Breast epithelium (tissue), 4 donors: ENCODE data around the gene TYW1. TPM values are rescaled to one million over a fixed set of nuclear protein-coding genes. Genes with fewer than 3 reads are reported as not detected.
"Not testable (repeated sequence)": the region's sequence is repeated elsewhere in the genome, so short reads cannot be mapped to it uniquely, and the experiment has no call there.

Experiments used
- DNase-seq, 2 donors: peaks; one replicate each; pipeline ENCODE4 v3.0.0-alpha.2; 2019; ENCODE audit warnings: low spot score in 2 of 2
- H3K27ac ChIP-seq, 2 donors: fragments of 200-600 bp; sonication (generic) in 1 of 2; one replicate each; pipeline ENCODE4 v1.5.1; 2016 to 2019; ENCODE audit warnings: mild to moderate bottlenecking in 1 of 2
- H3K27me3 ChIP-seq, 2 donors: fragments of 200-600 bp; sonication (generic) in 1 of 2; one replicate each; pipeline versions ENCODE4 v1.5.1 to v1.6.0; 2017 to 2019; ENCODE audit warnings: control low read depth in 1 of 2, mild to moderate bottlenecking in 1 of 2
- H3K36me3 ChIP-seq: fragments of 200-600 bp; one replicate; pipeline ENCODE4 v1.5.1; 2019
- H3K4me1 ChIP-seq, 2 donors: fragments of 200-600 bp; sonication (generic); one replicate each; pipeline ENCODE4 v1.5.1; 2016 to 2019; ENCODE audit warnings: control low read depth in 1 of 2
- H3K4me3 ChIP-seq, 3 donors: fragments of 200-600 bp; sonication (generic); 1 replicate in 2 of 3; 2 replicates in 1 of 3; pipeline ENCODE4 v1.5.1; 2016 to 2019; ENCODE audit warnings: mild to moderate bottlenecking in 3 of 3, moderate library complexity in 2 of 3
- H3K9me3 ChIP-seq, 2 donors: fragments of 200-600 bp; sonication (generic) in 1 of 2; one replicate each; pipeline ENCODE4 v1.5.1; 2016 to 2019; ENCODE audit warnings: control low read depth in 1 of 2
- CTCF ChIP-seq, 3 donors: fragments of 450-650 bp; IDR thresholded peaks; one replicate each; pipeline ENCODE4 v1.5.1; 2016 to 2017; ENCODE audit warnings: antibody characterized with exemption in 3 of 3, mild to moderate bottlenecking in 3 of 3, moderate library complexity in 3 of 3
- POLR2A ChIP-seq: fragments of 450-650 bp; IDR thresholded peaks from one replicate; pipeline ENCODE4 v1.6.1; 2016; ENCODE audit warnings: antibody characterized with exemption, mild to moderate bottlenecking, moderate library complexity
- POLR2AphosphoS5 ChIP-seq, 3 donors: sonication (generic); formaldehyde crosslinking; IDR thresholded peaks; one replicate each; pipeline ENCODE4 v1.6.1; 2017; ENCODE audit warnings: antibody characterized with exemption in 3 of 3
- intact Hi-C: fragments of 100-400 bp; cut with DNase I; formaldehyde crosslinking; loops from one replicate; pipeline ENCODE4 v1.15.1; 2023; ENCODE audit warnings: low total_unique reads
- total RNA-seq, 3 donors: library from RNA; depleted of rRNA; stranded (reverse); fragments of >200 nt; gene quantifications; one replicate each; pipeline ENCODE4 v1.1.0, GENCODE V29; 2016

The TYW1 gene
- total RNA-seq, 3 donors from 2014 or later, result 16.0 to 26.2 (median 23.6) TPM

- no peak overlapping the region for H3K4me3 ChIP-seq
- DNase-seq, result no peak
- no peaks in the 10 kb centered on the region for H3K27me3 ChIP-seq
- no peak for TF ChIP-seq POLR2AphosphoS5 (IDR thresholded peaks at IDR 0.05)
- no peak for TF ChIP-seq POLR2A
- no peak for TF ChIP-seq CTCF (IDR thresholded peaks at IDR 0.05)
- no peaks in the 10 kb centered on the region for H3K36me3 ChIP-seq
- no peaks in the 10 kb centered on the region for H3K4me1 ChIP-seq
- intact Hi-C loops, result no loop called here
- no peak overlapping the region for H3K27ac ChIP-seq
- no peaks in the 10 kb centered on the region for H3K9me3 ChIP-seq
These were observed 104.3 kb downstream of the TYW1 start for GRCh38 chr7:67100956-67101361.

DNA sequence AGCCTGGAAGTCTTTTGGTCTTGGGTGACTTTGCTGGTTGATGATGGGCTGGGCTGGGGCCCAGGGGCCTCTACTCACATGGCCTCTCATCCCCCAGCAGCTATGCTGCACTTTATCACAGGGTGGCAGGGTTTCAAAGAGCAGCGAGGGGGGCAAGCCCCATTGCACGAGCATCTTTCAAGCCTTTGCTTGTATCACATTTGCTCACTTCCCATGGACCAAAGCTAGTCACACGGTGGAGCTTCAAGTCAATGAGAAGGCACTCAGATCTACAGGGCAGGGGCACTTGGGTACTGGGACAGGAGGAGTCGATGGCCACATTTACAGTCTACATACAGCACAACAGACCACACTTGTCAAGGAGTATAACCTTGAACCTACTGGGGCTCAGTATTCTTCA is 108.3 kb downstream of the TYW1 start:
- intact Hi-C loops, H3K4me1 ChIP-seq, H3K27me3 ChIP-seq, H3K27ac ChIP-seq, H3K36me3 ChIP-seq, H3K9me3 ChIP-seq, H3K4me3 ChIP-seq, DNase-seq: not testable (repeated sequence)

GRCh38 chr7:67105377-67105776 is 108.7 kb downstream of the TYW1 start:
- intact Hi-C loops, result no loop called here
- H3K36me3 ChIP-seq, result no peaks in the 10 kb centered on the region
- no peak overlapping the region for H3K4me3 ChIP-seq
- DNase-seq, result no peak
- H3K4me1 ChIP-seq, result no peaks in the 10 kb centered on the region
- H3K27me3 ChIP-seq, result no peaks in the 10 kb centered on the region
- H3K9me3 ChIP-seq, result no peaks in the 10 kb centered on the region
- no peak overlapping the region for H3K27ac ChIP-seq
- TF ChIP-seq POLR2A, result no peak
- TF ChIP-seq POLR2AphosphoS5 (IDR thresholded peaks at IDR 0.05), result no peak
- no peak for TF ChIP-seq CTCF (IDR thresholded peaks at IDR 0.05)

GRCh38 chr7:67106255-67106654 is 109.6 kb downstream of the TYW1 start:
- H3K27me3 ChIP-seq, H3K4me1 ChIP-seq, H3K27ac ChIP-seq, H3K4me3 ChIP-seq, H3K36me3 ChIP-seq, DNase-seq, H3K9me3 ChIP-seq, intact Hi-C loops: not testable (repeated sequence)

DNA sequence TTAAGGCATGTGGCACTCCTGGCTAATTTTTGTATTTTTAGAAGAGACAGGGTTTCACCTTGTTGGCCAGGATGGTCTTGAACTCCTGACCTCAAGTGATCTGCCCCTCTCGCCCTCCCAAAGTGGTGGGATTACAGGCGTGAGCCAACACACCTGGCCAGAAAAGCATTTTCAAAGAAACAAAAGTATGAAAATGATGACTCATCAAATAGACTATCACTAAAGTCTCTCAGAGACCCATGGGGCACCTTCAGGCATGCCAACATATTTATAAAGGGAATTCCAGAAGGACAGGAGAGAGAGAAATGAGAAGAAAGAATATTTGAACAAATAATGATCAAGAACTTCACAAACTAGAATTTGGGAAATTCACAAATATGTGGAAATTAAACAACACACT is 114.7 kb downstream of the TYW1 start:
- H3K27ac ChIP-seq, H3K4me1 ChIP-seq, H3K36me3 ChIP-seq, H3K4me3 ChIP-seq, H3K27me3 ChIP-seq, intact Hi-C loops, DNase-seq, H3K9me3 ChIP-seq: not testable (repeated sequence)

GRCh38 chr7:67114483-67115246 is 118.0 kb downstream of the TYW1 start:
- H3K4me1 ChIP-seq, H3K27me3 ChIP-seq, H3K9me3 ChIP-seq, H3K4me3 ChIP-seq, DNase-seq, H3K36me3 ChIP-seq, H3K27ac ChIP-seq, intact Hi-C loops: not testable (repeated sequence)

DNA sequence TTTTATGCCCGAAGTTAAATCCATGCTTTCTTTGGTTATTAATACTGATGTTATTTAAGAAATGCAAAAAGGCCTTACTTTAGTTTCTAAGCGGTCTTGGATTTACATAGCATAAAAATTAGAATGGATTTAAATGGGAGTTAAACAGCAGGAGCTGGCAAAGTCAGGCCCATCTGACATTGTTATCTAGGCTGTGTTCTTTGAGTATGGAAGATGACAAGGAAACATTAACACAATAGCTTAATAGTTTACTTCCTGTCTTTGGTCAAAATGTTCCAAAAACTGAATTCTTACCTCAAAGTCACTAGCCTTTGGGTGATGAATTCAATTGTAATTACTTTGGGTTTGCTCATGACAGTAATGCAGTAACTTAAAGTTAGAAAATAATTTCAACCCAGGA is 123.9 kb downstream of the TYW1 start:
- DNase-seq, result not testable (repeated sequence)

DNA sequence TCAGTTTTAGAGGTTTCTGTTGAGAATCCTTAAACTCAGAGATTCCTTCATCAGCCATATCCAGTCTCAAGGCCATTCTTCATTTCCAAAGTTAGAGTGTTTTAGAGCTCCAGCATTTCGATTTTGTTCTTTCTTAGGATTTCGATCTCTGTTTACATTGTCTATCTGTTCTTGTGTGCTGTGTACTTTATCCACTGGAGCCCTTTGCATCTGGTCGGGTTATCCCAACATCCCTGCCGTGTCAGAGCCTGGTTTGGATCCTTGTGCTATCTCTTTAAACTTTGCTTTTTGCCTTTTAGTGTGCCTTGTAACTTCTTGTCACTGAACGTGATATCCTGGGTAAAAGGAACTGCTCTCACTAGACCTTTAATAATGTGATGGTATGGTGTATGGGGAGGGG is 131.6 kb downstream of the TYW1 start:
- H3K4me1 ChIP-seq, H3K4me3 ChIP-seq, DNase-seq, H3K9me3 ChIP-seq, H3K27ac ChIP-seq, H3K27me3 ChIP-seq, intact Hi-C loops, H3K36me3 ChIP-seq: not testable (repeated sequence)

More for the DNA sequence above, 123.9 kb downstream of the TYW1 start:
- intact Hi-C loops, H3K4me3 ChIP-seq, H3K4me1 ChIP-seq, H3K9me3 ChIP-seq, H3K27ac ChIP-seq, H3K27me3 ChIP-seq, H3K36me3 ChIP-seq: not testable (repeated sequence)

DNA sequence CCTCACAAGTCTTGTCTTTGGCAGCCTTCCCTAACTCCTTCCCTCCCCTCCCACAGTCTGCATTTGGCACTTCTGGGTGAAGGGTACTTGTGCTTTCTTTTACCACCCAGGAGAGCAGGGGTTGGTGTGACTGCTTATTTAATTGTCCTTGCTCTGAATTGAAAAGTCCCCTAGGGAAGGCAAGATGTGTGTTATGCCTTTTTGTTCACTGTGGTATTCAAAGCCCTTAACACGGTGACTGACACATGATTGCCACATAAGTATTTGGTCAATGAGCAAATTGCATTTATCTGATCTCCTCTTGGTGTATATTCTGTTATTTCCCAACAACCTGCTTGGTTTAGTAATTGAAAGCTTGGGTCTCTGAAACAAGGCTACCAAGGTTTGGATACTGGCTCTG is 134.1 kb downstream of the TYW1 start:
- H3K4me3 ChIP-seq, H3K9me3 ChIP-seq, intact Hi-C loops, H3K4me1 ChIP-seq, DNase-seq, H3K27ac ChIP-seq, H3K27me3 ChIP-seq, H3K36me3 ChIP-seq: not testable (repeated sequence)

GRCh38 chr7:67134912-67135311 is 138.3 kb downstream of the TYW1 start:
- H3K4me1 ChIP-seq, intact Hi-C loops, H3K27ac ChIP-seq, H3K36me3 ChIP-seq, H3K27me3 ChIP-seq, DNase-seq, H3K9me3 ChIP-seq, H3K4me3 ChIP-seq: not testable (repeated sequence)

- H3K27ac ChIP-seq, H3K9me3 ChIP-seq, H3K4me3 ChIP-seq, intact Hi-C loops, H3K36me3 ChIP-seq, H3K27me3 ChIP-seq, H3K4me1 ChIP-seq, DNase-seq: not testable (repeated sequence)
These were observed 139.2 kb downstream of the TYW1 start for GRCh38 chr7:67135617-67136486.
